Uterus (tissue), 2 donors: Measurements from ENCODE around the gene GPR156.

Experiments used
- POLR2A ChIP-seq, 2 donors: fragments of 450-650 bp; IDR thresholded peaks; one replicate each; pipeline ENCODE4 v1.6.1; 2016; ENCODE audit warnings: antibody characterized with exemption in 2 of 2, mild to moderate bottlenecking in 1 of 2, moderate library complexity in 1 of 2
- TF ChIP-seq, protein P1 (sequence below), 4 experiments: fragments of 200-600 bp in 2 of 4; fragments of 450-650 bp in 2 of 4; sonication (generic) in 2 of 4; IDR thresholded peaks; one replicate each; pipeline ENCODE4 v1.5.1; 2016 to 2019; ENCODE audit warnings: antibody characterized with exemption in 4 of 4, mild to moderate bottlenecking in 2 of 4, moderate library complexity in 1 of 4

DNA sequence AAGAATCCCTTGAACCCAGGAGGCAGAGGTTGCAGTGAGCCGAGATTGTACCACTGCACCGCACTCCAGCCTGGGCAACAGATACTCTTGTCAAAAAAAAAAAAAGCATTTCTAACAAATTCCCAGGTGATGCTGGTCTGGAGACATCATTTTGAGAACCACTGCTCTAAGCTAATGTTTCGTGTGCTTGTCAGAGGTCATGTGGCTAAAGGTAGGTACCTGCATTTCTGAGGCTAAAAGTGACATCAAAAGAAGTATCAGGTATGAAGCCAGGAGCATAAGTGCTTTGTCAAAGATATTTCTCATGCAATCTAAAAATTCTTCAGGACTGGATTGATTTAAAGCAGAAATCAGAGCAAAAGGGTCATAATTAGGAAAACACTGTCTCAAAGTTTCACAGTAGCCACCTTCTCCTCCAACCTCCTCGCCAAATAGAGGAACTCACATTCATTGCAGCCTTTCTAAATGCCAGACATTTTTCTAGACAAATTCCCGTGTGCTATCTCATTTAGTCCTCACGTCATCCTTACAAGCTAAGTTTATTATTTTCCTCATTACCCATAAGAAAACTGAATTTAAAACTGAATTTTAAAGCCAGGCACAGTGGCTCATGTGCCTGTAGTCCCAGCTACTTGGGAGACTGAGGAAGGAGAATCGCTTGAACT is 165.0 kb downstream of the GPR156 start:
- TF ChIP-seq, protein P1, sequence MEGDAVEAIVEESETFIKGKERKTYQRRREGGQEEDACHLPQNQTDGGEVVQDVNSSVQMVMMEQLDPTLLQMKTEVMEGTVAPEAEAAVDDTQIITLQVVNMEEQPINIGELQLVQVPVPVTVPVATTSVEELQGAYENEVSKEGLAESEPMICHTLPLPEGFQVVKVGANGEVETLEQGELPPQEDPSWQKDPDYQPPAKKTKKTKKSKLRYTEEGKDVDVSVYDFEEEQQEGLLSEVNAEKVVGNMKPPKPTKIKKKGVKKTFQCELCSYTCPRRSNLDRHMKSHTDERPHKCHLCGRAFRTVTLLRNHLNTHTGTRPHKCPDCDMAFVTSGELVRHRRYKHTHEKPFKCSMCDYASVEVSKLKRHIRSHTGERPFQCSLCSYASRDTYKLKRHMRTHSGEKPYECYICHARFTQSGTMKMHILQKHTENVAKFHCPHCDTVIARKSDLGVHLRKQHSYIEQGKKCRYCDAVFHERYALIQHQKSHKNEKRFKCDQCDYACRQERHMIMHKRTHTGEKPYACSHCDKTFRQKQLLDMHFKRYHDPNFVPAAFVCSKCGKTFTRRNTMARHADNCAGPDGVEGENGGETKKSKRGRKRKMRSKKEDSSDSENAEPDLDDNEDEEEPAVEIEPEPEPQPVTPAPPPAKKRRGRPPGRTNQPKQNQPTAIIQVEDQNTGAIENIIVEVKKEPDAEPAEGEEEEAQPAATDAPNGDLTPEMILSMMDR (IDR thresholded peaks at IDR 0.05), result no peak
- TF ChIP-seq POLR2A (IDR thresholded peaks at IDR 0.05), result no peak
